Colon (tissue), 2 donors: ENCODE measurements around the gene DNAH1.

ENCODE experiments used
- FAIRE-seq: peaks from 2 replicates; lab custom pipeline; 2012; peaks lifted over from hg19 to GRCh38; lab: Jason Lieb, UNC
- donor health status: control.
- donor health status: control.

DNAH1 gene

DNA sequence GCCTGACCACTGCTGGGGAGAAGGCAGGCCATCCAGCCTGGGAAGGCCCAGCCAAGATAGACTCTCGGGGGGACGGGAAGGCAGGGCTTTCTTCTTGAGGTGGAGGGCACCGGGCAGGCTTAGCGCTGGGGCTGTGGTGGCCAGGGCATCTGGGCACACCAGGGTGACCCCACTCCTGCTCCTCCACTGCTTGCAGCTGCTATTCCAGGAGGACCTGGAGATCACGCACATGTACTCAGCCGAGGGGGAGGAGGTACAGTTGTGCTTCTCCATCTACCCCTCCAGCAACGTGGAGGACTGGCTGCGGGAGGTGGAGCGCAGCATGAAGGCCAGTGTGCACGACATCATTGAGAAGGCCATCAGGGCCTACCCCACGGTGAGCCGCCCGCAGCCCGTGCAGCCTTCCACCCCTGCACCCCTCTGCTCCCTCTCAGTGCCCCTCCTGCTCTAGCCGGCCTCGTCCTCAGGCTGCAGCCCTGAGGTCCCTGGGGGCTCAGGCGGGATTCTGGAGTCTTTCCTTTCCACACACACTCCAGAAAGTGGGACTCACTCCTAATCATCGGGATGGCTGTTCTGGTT lies 42.3 kb downstream of the DNAH1 start:
- no peak for FAIRE-seq

DNA sequence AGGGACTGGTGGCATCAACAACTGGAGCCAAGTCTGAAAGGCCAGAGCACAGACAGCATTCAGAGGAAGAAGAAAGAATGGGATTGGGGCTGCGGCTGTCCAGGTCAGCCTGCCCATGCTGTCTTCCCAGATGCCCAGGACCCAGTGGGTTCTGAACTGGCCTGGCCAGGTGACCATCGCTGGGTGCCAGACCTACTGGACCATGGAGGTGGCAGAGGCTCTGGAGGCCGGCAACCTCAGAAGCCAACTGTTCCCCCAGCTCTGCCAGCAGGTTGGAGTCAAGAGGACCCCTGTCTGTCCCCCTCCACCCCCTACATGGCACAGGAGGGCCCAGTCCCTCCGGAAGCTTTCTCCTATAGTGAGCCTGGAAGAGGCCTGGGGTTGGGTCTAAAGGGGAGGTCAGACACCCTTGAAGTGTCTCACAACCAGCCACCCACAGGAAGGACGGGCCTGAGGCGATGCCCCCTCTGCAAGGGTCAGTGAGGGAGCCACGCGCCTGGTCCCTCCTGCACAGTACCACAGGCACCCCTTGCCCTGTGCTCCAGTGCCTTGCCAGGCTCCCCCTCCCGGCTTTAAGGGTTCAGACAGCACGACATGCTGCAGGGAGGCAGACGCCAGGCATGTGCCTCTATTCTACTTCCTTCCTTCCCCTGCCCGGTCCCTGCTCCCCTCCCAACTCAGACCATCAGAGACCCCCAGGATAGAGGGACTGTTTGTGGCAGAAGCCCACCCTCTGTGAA lies 43.2 kb downstream of the DNAH1 start:
- no peak for FAIRE-seq

DNA sequence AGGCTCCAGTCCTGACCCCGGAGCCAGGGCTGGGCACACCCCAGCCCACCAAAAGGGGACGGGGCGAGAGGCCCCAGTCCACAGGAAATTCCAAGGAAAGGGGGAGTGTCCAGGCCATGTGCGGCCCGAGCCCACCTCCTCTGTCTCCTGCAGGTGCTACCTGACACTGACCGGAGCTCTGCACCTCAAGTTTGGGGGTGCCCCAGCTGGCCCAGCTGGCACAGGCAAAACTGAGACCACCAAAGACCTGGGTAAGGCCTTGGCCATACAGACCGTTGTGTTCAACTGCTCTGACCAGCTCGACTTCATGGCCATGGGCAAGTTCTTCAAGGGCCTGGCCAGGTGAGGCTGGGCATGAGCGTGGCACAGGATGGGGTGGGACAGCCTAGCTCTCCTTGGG lies 44.9 kb downstream of the DNAH1 start:
- FAIRE-seq = no peak

DNA sequence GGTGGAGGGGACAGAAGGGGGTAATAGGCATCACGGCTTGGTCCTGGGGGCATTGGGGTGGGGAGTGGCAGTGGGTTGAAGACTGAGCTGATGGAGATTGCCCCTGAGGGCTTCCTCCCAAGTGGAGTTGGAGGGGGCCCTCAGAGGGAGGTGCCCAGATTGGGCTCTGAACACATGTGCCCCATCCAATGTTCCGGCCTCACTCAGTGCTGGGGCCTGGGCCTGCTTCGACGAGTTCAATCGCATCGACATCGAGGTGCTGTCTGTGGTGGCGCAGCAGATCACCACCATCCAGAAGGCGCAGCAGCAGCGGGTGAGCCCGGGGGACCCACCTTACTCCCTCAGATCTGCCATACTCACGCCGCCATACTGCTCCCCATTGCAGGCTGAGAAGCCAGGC lies 45.3 kb downstream of the DNAH1 start:
- no peak for FAIRE-seq

DNA sequence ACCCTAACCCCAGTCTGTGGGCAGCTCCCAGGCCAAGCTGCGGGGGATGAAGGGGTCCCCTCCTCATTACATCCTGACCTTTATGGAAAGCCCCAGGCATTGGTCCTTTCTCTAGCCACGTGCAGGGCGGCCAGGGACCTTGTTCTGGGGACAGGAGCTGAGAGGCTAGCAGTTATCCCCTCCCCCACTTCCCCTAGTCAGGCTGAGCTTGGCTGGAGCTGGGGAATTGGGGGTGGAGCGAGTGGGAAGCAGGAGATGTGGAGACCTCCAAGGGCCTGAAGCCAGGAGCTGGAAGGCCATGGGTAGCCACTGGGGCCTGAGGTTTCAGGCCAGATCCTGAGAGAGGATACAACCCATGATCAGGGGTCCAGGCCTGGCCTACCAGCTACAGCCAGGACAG lies 45.8 kb downstream of the DNAH1 start:
- FAIRE-seq = no peak

DNA sequence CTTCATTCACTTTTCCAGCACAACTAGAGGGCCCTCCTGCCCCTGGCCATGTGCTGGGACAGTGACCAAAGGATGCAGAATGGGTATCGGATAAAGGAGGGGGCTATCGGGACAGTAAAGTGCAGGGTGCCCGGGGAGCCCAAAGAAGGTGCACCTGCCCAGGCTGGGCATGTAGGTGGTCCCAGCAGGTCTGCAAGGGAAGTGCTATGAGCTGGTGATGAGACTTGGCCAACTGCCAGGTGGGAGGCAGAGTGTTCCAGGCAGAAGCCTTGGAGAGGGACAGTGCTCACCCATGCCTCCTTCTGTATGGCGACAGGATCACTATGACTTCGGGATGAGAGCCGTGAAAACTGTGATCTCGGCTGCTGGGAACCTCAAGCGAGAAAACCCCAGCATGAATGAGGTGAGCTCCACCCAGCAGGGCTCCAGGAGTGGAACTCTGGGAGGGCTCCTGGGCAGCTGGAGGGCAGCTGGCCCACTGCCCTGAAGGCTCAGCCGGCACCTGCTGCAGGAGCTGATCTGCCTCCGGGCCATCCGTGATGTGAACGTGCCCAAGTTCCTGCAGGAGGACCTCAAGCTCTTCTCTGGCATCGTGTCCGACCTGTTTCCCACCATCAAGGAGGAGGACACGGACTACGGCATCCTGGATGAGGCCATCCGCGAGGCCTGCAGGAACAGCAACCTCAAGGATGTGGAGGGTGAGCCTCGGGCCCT lies 48.4 kb downstream of the DNAH1 start:
- no peak for FAIRE-seq

DNA sequence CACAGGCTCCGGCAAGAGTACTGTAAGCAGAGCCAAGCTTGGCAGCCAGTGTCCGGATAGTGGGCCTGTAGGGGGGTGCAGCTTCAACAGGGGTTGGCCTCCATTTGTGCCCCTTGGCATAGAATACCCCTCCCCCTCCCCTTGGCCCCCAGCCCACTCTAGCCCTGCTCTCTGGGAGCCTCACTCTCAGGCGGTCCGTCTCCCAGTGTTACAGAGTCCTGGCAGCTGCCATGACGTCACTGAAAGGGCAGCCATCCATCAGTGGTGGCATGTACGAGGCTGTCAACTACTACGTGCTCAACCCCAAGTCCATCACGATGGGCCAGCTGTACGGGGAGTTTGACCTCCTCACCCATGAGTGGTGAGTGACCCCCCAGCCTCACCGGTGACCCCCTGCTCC lies 50.4 kb downstream of the DNAH1 start:
- FAIRE-seq = no peak

DNA sequence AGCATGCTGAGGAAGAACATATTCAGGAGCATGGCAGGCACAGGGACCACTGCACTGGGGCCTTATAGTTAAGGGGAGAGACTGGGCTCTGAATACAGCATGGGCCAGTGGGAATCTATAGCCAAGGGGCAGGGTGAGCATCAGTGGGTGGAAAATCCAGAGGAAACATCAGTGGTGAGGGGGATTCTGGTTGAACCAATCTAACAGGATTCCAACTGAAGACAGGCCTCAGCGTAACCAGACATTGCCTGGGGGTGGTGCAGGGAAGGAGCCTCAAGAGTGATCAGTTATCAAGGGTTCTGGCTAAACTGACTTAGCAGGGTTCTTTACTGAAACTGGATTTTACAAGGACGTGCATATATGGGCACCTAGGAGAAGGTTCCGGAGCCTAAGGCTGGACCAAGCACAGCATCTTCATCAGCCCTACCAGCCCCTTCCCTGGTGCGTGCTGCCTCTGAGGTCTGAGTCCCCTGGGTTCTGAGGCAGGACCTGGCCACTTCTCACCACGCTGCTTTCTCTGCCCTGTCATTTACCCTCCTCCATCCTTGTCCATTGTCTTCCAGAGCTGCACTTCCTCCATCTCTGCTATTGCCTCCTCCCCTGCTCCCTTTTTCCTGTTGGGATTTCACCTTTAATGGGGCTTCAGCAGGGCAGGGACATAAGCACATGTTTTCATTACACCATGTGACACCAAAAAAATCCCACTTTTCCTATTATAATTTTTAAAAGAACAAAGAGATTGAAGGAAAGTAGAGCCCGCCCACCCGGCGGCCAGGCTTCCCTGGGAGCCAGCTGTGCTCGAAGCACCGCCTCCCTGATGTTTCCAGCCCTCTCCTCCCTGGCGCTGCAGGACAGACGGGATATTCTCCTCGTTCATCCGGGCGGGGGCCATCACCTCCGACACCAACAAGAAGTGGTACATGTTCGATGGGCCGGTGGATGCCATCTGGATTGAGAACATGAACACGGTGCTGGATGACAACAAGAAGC lies 52.1 kb downstream of the DNAH1 start:
- no peak for FAIRE-seq

DNA sequence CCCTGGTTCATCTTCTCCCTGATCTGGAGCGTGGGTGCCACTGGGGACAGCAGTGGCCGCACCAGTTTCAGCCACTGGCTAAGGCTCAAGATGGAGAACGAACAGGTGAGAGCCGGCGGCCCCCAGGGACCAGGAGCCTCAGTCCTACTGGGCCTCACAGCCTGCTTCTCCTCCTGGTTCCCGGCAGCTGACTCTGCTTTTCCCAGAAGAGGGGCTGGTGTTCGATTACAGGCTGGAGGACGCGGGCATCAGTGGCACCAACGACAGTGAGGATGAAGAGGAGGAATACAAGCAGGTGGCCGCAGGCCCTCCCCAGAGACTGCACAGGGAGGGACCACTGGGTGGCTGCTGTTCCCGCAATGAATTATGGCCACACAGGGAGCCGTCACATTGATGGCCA lies 54.4 kb downstream of the DNAH1 start:
- FAIRE-seq = no peak

DNA sequence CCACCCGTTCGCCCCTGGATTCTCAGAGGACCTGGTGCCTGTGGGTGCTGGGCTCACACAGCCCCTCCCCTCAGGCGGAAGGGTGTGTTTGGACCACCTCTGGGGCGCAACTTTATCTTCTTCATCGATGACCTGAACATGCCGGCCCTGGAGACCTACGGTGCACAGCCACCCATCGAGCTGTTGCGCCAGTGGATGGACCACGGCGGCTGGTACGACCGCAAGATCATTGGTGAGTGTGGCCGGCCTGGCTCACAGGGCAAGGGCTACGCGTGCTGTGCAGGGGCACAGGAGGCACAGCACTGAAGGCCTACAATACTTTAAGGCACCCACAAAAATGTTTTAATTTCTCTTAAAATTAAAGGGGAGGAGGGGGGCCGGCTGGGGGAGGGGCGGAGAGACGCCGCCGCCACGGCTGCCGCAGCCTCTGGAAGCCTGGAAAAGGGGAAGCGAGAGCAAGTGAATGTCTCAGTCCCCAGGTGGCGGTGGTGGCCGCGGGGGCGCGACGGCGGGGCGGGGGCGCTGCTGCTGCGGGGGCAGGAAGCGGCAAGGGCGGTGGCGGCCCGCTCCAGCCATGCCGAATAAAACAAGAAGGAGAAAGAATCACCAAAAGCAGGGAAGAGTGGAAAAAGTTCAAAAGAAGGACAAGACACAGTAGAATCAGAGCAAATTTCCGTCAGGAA lies 56.8 kb downstream of the DNAH1 start:
- no peak for FAIRE-seq

DNA sequence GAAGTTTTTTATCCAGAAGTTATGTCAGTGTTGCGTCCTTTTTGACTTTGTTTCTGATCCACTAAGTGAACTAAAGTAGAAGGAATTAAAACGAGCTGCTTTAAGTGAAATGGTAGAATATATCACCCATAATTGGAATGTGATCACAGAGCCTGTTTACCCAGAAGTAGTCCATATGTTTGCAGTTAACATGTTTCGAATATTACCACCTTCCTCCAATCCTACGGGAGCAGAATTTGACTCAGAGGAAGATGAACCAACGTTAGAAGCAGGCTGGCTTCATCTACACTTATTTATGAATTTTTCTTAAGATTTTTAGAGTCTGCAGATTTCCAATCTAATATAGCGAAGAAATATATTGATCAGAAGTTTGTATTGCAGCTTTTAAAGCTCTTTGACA lies 57.6 kb downstream of the DNAH1 start:
- FAIRE-seq = no peak

DNA sequence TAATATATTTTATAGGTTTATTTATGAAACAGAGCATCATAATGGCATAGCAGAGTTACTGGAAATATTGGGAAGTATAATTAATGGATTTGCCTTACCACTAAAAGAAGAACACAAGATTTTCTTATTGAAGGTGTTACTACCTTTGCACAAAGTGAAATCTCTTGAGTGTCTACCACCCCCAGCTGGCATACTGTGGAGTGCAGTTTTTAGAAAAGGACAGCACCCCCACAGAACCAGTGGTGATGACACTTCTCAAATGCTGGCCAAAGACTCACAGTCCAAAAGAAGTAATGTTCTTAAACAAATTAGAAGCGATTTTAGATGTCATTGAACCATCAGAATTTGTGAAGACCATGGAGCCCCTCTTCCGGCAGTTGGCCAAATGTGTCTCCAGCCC lies 58.1 kb downstream of the DNAH1 start:
- FAIRE-seq = no peak

DNA sequence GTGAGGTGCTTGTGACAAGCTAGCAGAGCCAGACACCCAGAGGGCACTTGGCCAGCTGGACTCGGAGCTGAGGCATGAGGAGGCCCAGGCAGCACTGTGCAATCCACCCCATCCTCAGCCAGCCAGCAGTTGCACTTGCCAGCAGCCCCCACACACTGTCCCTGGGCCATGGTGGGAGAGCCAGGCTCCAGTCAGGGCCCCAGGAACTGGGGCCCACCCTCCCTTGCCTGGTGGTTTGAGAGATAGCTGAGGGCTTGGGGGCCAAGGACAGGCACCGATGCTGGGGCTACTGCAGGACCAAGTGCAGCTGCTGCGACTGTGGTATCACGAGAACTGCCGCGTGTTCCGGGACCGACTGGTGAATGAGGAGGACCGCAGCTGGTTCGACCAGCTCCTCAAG lies 63.5 kb downstream of the DNAH1 start:
- FAIRE-seq = no peak

DNA sequence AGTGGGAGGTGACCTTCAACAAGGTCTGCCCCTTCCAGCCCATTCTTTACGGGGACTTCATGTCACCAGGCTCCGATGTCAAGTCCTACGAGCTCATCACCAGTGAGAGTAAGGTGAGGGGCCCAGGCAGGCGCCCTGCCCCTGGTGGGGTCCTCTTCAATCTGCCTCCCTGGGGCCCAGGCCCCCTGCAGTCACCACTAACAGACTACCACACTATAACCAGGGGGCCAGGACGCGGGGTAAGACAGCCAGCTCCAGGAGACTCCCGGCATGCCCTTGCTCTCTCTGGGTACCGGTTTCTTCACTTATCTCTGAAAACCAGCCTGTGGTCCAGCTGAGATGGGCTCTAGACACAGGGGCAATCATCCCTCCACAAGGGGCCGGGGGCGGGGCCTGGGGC lies 63.9 kb downstream of the DNAH1 start:
- FAIRE-seq = no peak

DNA sequence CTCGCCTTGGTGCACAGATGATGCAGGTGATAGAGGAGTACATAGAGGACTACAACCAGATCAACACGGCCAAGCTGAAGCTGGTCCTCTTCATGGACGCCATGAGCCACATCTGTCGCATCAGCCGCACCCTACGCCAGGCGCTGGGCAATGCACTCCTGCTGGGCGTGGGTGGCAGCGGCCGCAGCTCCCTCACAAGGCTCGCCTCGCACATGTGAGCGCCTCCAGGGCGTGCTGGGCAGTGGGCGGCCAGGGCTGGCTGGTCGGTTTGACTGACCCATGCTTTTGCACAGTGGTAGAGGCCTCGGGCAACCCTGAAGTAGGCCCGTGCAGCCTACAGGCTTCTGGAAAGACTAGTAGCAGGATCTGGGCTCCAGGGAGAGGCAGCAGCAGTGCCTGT lies 65.5 kb downstream of the DNAH1 start:
- FAIRE-seq = no peak

DNA sequence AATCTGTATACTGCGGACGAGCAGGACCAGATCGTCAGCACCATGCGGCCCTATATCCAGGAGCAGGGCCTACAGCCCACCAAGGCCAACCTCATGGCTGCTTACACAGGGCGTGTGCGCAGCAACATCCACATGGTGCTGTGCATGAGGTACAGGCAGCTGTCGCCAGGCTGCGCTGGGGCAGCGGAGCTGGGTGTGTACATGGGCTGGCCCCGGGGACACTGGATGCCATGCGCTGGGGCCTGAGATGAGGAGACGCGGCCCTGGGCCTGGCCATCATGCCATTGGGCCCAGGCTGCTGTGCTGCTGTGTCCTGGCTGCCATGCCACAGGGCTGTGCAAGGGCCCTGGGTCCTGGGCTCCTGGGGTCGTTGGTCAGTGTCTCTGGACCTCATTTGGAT lies 67.3 kb downstream of the DNAH1 start:
- FAIRE-seq = no peak

DNA sequence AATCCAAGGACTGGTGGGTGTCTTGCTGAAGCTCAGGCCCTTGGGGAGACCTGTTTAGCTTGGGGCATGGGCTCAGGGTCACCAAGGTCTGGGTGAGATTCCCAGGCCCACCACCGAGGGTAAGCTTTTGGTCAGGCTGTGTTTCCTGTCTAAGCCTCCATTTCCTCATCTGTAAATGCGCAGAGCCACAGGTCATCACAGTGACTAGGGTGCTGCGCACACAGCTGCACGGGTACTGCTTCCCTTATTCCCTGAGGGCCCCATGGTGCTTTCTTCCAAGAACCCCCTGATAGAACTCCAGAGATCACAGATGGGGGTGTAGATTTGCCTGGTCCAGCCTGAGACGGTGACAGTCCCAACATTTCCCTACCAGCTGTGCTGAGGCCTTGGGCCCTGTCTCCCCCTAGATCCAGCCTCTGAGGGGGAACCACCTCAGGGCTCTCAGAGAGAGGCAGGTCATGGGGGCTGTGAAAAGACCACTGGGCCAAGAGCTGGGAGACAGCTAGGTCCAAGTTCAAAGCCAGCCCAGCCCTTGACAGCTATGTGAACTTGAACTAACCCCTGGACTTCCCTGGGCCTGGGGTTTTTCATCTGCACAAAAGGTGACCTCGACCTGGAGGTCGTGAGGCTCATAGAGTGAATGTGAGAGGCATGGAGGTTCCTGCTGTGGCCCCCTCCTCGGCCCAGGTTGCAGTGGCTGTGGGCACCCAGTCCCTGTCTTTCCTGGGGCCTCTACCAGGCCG lies 68.1 kb downstream of the DNAH1 start:
- FAIRE-seq = no peak

DNA sequence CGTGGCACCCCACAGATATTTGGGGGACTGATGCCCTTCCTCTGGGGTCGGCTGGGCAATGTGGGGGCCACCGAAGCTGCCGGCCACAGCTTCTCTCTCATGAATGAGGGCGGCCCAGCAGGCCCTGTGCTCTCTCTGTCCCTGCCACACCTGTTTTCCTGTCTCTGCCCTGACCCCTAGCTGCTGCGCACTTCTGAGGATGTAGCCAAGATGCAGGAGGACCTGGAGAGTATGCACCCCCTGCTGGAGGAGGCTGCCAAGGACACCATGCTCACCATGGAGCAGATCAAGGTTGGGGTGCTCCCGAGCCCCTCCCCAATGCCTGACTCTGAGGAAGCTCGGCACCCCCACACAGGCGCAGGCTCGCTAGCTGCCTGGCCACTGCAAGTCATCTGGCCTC lies 69.0 kb downstream of the DNAH1 start:
- FAIRE-seq = no peak

DNA sequence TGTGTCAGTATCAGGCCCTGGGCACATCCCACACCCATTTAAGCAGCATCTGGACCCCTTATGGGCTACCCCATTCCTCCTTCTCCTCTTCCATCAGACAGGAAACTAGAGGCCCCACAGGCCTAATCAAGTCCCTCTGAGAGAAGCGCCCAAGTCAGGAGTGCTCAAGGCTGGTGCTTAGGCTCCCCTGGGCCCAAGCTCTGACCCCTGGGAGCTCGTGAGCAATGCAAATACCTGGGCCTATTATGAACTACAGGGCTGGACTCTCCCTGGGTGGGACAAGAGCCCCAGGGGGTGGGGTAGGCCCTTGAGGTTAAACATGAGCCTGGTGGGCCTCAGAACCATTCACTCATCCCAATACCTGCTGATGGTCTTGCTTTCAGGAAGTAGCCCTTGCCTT lies 71.4 kb downstream of the DNAH1 start:
- no peak for FAIRE-seq

DNA sequence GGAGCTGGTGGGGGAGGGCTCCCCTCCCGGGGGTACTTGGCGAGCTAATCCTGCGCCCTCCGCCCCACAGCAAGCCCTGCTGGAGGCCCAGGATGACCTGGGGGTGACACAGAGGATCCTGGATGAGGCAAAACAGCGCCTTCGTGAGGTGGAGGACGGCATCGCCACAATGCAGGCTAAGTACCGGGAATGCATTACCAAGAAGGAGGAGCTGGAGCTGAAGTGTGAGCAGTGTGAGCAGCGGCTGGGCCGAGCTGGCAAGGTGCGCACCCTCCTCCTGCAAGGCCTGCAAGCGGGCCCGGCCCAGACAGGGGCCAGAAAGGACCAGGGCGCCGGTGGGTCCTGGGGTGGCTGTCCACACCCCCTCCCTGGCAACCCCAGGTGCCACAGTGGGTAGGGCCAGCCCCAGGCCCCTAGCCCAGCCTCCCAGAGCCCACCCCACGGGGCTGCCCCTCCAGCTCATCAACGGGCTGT lies 72.3 kb downstream of the DNAH1 start:
- FAIRE-seq = no peak

DNA sequence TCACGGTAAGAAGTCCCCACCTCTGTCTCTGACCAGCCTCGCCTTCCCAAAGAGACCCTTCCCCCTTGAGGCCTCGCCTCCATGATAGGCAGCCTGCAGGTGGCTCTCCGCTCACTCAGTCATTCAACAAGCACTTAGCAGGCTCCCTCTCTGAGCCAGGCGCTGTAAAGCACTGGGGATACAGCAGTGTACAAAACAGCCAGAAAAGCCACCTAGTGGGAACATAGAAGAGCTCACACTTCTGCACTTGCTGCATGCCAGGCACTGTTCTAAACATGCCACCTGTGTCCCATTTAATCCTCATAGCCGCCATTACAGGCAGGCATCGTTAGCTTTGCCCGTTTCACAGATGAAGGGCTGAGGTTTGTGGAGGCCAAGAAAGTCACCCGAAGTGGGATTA lies 72.8 kb downstream of the DNAH1 start:
- FAIRE-seq = no peak
